KBM-7 (cell line): Measurements from ENCODE around the gene PICALM.
"Not testable (repeated sequence)": the region's sequence is repeated elsewhere in the genome, so short reads cannot be mapped to it uniquely, and the experiment has no call there.

Experiments used
- DNase-seq: peaks from one replicate; pipeline ENCODE4 v3.0.0-alpha.2; 2015
- in situ Hi-C: fragments of 300-500 bp; cut with MboI; formaldehyde crosslinking; loops from 2 replicates; pipeline ENCODE4 v1.14.3; 2020; ENCODE audit warnings: low sequenced_read_pairs, low pct_unique_long_range_greater_than_20kb, mixed read lengths

The PICALM gene

GRCh38 chr11:86013713-86014112 lies 55.2 kb downstream of the PICALM start:
- in situ Hi-C loops: no loop called here
- no peak for DNase-seq

GRCh38 chr11:86011175-86011574 lies 57.7 kb downstream of the PICALM start:
- in situ Hi-C loops: no loop called here

GRCh38 chr11:86003654-86004053 lies 65.2 kb downstream of the PICALM start:
- in situ Hi-C loops: no loop called here
- no peak for DNase-seq

More at GRCh38 chr11:86011175-86011574, 57.7 kb downstream of the PICALM start:
- DNase-seq: no peak

GRCh38 chr11:86002431-86002830 lies 66.5 kb downstream of the PICALM start:
- in situ Hi-C loops: no loop called here
- DNase-seq: no peak

- DNase-seq: no peak
- in situ Hi-C loops: no loop called here
These were observed 77.4 kb downstream of the PICALM start for GRCh38 chr11:85991508-85991907.

GRCh38 chr11:85989746-85990145 lies 79.1 kb downstream of the PICALM start:
- in situ Hi-C loops: no loop called here

GRCh38 chr11:85988780-85989179 lies 80.1 kb downstream of the PICALM start:
- DNase-seq: no peak
- in situ Hi-C loops: no loop called here

More at GRCh38 chr11:85989746-85990145, 79.1 kb downstream of the PICALM start:
- no peak for DNase-seq

GRCh38 chr11:85977751-85978160 lies 91.1 kb downstream of the PICALM start:
- in situ Hi-C loops: no loop called here
- no peak for DNase-seq

GRCh38 chr11:85976525-85976924 lies 92.4 kb downstream of the PICALM start:
- DNase-seq: no peak
- in situ Hi-C loops: no loop called here

- DNase-seq: no peak
- in situ Hi-C loops: no loop called here
These were observed 94.8 kb downstream of the PICALM start for GRCh38 chr11:85974122-85974521.

GRCh38 chr11:85970593-85970992 lies 98.3 kb downstream of the PICALM start:
- in situ Hi-C loops: no loop called here
- DNase-seq: no peak

- in situ Hi-C loops: no loop called here
- no peak for DNase-seq
These were observed 101.4 kb downstream of the PICALM start for GRCh38 chr11:85967457-85967856.

- no peak for DNase-seq
- in situ Hi-C loops: no loop called here
These were observed 103.7 kb downstream of the PICALM start for GRCh38 chr11:85965202-85965601.

- no peak for DNase-seq
- in situ Hi-C loops: no loop called here
These were observed 106.9 kb downstream of the PICALM start for GRCh38 chr11:85961930-85962363.

- no peak for DNase-seq
- in situ Hi-C loops: no loop called here
These were observed 107.8 kb downstream of the PICALM start for GRCh38 chr11:85961130-85961529.

- in situ Hi-C loops: no loop called here
- no peak for DNase-seq
These were observed 108.2 kb downstream of the PICALM start for GRCh38 chr11:85960678-85961077.

- in situ Hi-C loops: no loop called here
These were observed 113.4 kb downstream of the PICALM start for GRCh38 chr11:85955531-85955930.

GRCh38 chr11:85953491-85954143 lies 115.3 kb downstream of the PICALM start:
- DNase-seq: no peak
- in situ Hi-C loops: no loop called here

More at GRCh38 chr11:85955531-85955930, 113.4 kb downstream of the PICALM start:
- no peak for DNase-seq

GRCh38 chr11:85952108-85952485 lies 116.8 kb downstream of the PICALM start:
- in situ Hi-C loops, DNase-seq: not testable (repeated sequence)

- DNase-seq: no peak
- in situ Hi-C loops: no loop called here
These were observed 117.3 kb downstream of the PICALM start for GRCh38 chr11:85951428-85952107.

GRCh38 chr11:85951049-85951405 lies 117.9 kb downstream of the PICALM start:
- in situ Hi-C loops: no loop called here
- no peak for DNase-seq
